Nucleus accumbens (tissue), 56 donors: Measurements from ENCODE around the gene TTBK2.
A peak's percentile ranks its signal among the peaks of the same experiment; 100 is the strongest.

Experiments used
- DNase-seq, 56 donors: peaks; one replicate each; lab custom pipeline; 2025; lab: John Stamatoyannopoulos, UW

TTBK2 gene

DNA sequence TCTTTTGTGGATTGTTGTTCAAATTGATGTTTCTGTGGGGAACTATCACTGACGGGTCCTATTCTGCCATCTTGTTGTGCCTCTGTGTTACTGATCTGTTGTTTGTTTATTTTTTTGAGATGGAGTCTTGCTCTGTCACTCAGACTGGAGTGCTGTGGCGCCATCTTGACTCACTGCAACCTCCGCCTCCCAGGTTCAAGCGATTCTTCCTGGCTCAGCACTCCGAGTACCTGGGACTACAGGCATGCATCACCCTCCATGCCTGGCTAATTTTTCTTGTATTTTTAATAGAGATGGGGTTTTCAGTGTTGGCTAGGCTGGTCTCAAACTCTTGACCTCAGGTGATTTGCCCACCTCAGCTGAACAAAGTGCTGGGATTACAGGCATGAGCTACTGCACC lies 215.2 kb downstream of the TTBK2 start:
- DNase-seq = no peak

DNA sequence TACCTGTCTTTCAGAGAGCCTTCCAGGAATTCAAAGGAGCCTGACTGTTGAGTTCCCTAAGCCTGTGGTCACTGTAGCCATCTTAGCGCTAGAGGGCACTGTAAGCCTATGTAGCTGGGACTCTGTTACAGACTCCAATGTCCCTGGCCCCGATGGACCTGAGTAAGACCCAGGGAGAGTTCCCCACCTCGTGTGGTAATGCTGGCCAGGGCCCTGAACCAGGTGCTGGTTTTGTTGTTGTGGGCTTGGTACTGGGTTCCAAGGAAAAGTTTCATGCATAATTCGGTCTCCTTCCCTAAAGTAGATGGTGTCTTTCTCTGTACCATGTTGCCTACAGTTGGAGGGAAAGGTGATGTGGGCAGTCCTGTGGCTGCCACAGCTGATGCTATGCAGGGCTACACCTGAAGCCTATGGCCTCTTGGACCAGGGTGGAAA lies 216.1 kb downstream of the TTBK2 start:
- peak in 40 of 56 donors; percentile 3 to 67 (median 26) for DNase-seq

DNA sequence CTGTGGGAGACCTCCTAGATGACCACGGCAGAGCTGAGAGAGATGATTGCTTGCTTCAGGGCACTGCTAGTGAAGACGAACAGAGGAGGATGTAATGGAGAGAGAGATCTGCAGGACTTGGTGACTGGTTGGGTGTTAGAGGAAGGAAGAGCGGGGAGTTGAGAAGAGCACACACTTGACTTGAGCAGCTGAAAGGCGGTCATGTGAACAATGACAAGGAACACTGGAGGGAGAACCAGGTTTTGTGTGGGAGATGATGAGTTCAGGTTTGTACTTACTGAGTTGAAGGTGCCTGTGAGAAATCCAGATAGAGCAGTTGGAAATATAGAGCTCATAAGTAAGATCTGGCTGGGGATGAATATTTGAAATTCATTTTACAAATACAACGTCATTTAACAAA lies 224.0 kb downstream of the TTBK2 start:
- DNase-seq = peak in 10 of 56 donors; percentile 3 to 29 (median 22)

DNA sequence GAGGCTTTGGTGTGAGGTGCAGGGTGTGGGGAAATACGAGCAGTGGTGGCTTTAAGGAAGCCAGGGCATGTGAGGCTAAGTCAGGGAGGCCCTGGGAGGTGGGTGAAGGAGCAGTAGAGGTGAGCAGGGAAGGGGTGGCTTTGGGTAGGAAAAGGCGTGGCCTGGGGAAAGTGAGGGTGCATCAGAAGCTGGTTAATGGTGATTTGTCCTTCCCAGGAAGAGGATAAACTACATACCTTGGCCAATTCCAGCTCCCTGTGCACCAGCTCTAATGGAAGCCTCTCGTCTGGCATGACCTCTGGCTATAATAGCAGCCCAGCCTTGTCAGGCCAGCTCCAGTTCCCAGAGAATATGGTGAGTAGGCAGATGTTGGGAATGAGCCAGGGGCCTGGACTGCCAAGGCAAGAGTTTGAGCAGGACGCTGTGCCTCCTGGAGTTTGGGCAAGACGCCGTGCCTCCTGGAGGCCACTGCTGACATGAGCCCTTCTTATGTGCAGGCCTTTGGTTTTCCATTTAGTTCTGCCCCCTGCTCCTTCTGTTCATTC lies 225.0 kb downstream of the TTBK2 start:
- DNase-seq = no peak

DNA sequence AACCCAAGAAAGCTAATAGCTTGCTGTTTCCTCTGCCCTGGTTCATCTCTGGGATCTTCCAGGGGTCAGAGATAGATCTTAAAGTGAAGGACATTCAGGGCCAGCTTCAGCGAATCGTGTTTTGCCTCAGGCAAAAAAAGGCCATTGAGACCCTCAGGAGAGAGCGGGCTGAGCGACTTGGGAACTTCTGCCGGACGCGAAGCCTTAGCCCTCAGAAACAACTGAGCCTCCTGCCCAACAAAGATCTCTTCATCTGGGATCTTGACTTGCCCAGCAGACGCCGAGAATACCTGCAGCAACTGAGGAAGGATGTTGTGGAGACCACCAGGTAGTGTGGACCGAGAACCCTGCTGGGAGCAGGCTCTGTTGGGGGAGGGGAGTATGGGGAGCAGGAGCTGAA lies 226.2 kb downstream of the TTBK2 start:
- DNase-seq = no peak

DNA sequence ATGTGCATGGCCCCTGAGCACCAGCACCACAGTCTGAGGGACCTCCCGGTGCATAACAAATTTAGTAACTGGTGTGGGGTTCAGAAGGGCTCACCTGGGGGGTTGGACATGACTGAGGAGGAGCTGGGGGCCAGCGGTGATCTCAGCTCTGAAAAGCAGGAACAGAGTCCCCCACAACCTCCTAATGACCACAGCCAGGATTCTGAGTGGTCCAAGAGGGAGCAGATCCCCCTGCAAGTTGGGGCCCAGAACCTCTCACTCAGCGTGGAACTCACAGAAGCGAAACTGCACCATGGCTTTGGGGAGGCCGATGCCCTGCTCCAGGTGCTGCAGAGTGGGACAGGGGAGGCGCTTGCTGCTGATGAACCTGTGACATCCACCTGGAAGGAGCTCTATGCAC lies 226.6 kb downstream of the TTBK2 start:
- no peak for DNase-seq

DNA sequence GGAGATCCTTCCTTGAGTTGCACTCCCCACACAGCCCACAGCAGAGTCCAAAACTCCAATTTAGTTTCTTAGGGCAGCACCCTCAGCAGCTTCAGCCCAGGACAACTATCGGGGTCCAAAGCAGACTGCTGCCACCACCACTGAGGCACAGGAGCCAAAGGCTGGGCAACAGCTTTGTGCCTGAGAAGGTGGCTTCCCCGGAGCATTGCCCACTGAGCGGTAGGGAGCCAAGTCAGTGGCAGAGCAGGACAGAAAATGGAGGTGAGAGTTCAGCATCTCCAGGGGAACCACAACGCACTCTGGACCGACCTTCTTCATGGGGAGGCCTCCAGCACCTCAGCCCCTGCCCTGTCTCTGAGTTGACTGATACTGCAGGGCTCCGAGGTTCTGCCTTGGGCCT lies 227.1 kb downstream of the TTBK2 start:
- no peak for DNase-seq

DNA sequence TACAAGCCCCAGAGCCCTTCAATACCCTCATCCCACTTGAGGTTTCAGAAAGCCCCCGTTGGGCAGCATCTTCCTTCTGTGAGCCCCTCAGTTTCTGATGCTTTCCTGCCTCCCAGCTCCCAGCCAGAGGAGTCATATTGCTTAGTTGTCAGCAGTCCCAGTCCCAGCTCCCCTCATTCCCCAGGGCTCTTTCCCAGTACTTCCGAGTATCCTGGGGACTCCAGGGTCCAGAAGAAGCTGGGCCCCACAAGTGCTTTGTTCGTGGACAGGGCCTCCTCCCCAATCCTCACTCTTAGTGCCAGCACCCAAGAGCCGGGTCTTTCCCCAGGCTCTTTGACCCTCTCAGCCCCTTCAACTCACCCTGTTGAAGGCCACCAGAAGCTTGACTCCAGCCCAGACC lies 227.6 kb downstream of the TTBK2 start:
- no peak for DNase-seq

DNA sequence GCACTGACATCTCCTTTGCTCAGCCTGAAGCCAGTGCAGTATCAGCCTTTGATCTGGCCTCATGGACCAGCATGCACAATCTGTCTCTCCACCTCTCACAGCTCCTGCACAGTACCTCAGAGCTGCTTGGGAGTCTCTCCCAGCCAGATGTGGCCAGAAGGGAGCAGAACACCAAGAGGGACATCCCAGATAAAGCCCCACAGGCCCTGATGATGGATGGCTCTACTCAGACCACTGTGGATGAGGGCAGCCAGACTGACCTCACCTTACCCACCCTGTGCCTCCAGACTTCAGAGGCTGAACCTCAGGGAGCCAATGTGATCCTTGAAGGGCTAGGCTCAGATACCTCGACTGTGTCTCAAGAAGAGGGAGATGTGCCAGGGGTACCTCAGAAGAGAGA lies 228.0 kb downstream of the TTBK2 start:
- no peak for DNase-seq

DNA sequence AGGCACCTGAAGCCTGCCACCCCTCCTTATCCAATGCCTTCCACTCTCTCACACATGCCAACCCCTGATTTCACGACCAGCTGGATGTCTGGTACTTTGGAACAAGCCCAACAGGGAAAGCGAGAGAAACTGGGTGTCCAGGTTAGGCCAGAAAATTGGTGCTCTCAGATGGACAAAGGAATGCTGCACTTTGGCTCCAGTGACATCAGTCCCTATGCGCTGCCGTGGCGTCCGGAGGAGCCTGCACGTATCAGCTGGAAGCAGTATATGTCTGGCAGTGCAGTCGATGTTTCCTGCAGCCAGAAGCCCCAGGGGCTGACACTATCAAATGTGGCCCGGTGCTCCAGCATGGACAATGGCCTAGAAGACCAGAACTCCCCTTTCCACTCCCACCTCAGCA lies 228.8 kb downstream of the TTBK2 start:
- no peak for DNase-seq

DNA sequence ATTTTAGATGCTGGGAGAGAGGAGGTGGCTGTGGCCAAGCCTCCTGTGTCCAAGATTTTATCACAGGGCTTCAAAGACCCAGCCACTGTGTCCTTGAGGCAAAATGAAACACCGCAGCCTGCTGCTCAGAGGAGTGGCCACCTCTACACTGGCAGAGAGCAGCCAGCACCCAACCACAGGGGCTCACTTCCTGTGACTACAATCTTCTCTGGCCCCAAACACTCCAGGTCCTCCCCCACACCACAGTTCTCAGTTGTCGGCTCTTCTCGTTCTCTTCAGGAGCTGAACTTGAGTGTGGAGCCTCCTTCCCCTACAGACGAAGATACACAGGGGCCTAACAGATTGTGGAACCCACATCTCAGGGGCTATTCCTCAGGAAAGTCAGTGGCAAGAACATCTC lies 229.3 kb downstream of the TTBK2 start:
- DNase-seq = no peak
